PC-3 (cell line): ENCODE results near the gene DDO.

Experiments used
- EZH2 ChIP-seq: fragments of 300-600 bp; sonication (generic); IDR thresholded peaks from one replicate; pipeline ENCODE4 v1.6.1; 2017; ENCODE audit warnings: antibody characterized with exemption, mild to moderate bottlenecking, low read length; ENCODE audit not compliant: unreplicated experiment
- TF ChIP-seq, protein P1 (sequence below): fragments of 300-600 bp; sonication (generic); conservative IDR thresholded peaks from 2 replicates; pipeline ENCODE4 v1.5.1; 2017; ENCODE audit warnings: antibody characterized with exemption, low read depth, mild to moderate bottlenecking, low read length

DNA sequence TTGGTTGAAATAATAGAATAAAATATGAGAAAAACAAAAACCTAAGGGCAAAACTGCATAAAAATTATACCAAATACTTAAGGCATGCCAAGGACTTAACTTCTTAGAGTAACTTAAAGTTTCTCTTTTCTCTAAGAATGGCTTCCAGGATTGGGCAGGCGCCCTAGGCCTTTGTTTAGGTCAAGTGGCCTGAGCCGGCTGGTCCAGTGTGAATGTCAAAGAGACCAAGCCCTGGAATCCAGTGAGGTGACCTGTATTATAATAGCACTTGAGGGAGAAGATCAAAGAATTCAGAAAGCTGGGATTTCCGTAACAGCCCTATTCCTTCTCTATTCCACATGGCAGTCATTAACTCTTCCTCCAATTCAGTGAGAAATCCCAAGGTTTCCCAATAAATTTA, 63.8 kb downstream of the DDO start:
- TF ChIP-seq, protein P1, sequence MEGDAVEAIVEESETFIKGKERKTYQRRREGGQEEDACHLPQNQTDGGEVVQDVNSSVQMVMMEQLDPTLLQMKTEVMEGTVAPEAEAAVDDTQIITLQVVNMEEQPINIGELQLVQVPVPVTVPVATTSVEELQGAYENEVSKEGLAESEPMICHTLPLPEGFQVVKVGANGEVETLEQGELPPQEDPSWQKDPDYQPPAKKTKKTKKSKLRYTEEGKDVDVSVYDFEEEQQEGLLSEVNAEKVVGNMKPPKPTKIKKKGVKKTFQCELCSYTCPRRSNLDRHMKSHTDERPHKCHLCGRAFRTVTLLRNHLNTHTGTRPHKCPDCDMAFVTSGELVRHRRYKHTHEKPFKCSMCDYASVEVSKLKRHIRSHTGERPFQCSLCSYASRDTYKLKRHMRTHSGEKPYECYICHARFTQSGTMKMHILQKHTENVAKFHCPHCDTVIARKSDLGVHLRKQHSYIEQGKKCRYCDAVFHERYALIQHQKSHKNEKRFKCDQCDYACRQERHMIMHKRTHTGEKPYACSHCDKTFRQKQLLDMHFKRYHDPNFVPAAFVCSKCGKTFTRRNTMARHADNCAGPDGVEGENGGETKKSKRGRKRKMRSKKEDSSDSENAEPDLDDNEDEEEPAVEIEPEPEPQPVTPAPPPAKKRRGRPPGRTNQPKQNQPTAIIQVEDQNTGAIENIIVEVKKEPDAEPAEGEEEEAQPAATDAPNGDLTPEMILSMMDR: no peak
- no peak for TF ChIP-seq EZH2
